HG02870 (cell line): Measurements from ENCODE around the gene KCNB1.

Experiments used
- ATAC-seq: cut with Tn5 transposase; IDR thresholded peaks from one replicate; pipeline ENCODE4 v1.9.1; 2021; ENCODE audit warnings: mild to moderate bottlenecking, moderate library complexity; ENCODE audit not compliant: unreplicated experiment

The KCNB1 gene

GRCh38 chr20:49471397-49471796 lies 11.1 kb downstream of the KCNB1 start:
- ATAC-seq = no peak

GRCh38 chr20:49470922-49471321 lies 11.5 kb downstream of the KCNB1 start:
- ATAC-seq = no peak

DNA sequence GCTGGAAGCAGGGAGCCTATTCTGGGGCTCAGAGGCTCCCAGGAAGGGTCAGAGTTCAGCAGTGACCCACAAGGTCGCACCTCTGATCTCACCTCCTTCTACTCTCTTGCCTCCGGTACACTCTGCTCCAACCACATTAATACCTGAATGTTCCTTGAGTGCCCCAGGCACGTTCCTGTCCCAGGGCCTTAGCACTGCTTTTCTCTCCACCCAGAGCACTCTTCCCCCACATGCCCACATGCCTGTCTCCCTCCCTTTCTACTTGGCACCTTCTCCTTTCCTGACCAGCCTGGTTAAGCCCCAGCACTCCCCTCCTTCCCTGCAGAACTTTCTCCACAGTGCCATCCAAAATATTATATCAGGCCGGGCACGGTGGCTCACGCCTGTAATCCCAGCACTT lies 13.4 kb downstream of the KCNB1 start:
- no peak for ATAC-seq

- ATAC-seq = no peak
Observed at GRCh38 chr20:49468412-49468811, 14.1 kb downstream of the KCNB1 start.

DNA sequence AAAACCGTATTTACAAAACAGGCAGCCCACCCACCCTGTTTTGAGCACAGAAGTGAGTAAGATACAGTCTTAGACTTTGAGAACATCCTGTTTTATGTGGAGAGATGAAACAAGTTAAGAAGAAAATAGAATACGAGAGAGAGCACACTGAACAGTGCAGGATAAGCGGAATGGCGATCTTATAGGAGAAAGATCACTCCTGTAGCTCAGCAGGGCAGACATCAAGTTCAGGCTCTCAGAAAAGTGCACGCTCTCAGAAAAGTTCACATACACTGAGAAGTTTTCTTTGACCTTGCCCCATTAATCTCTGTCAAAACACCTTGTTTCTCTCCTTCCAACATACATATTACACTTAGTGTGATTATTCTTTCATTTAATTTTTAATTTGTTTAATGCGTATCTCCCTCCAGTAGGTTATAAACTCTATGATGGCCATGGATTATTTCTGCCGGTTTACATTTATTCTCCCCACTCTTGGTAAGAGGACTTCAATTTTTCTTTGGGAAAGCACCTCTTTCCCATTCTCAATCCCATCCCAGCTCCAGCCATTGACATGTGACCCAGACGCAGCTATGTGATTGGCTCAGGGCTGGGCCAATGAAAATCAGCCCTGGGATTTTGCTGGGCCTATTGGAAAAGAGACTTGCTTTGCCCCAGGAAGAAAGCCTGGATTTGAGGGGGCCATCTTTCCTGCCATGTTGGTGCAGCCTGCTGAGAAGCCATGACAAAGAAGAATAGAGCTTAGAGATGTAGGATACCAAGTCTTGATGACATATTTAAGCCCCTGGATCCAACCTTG lies 16.2 kb downstream of the KCNB1 start:
- no peak for ATAC-seq

DNA sequence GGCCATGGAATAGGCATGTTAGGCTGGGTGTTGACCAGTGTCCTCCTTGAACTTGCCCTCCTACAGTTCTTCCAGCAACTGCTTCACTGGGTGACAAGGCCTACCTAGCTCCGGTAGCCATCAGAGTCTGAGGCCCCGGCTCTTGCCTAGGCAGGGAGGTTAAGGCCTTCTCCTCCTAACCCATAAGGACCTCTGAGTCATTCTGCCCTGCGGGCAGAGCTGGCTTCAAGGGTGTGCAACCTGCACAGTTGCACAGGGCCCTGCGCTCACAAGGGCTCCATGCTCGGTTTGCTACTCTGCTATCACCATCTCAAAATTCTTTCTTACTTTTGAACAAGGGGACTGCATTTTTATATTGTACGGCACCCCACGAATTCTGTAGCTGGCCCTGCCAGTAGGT lies 17.9 kb downstream of the KCNB1 start:
- no peak for ATAC-seq

GRCh38 chr20:49462626-49463025 lies 19.8 kb downstream of the KCNB1 start:
- no peak for ATAC-seq

DNA sequence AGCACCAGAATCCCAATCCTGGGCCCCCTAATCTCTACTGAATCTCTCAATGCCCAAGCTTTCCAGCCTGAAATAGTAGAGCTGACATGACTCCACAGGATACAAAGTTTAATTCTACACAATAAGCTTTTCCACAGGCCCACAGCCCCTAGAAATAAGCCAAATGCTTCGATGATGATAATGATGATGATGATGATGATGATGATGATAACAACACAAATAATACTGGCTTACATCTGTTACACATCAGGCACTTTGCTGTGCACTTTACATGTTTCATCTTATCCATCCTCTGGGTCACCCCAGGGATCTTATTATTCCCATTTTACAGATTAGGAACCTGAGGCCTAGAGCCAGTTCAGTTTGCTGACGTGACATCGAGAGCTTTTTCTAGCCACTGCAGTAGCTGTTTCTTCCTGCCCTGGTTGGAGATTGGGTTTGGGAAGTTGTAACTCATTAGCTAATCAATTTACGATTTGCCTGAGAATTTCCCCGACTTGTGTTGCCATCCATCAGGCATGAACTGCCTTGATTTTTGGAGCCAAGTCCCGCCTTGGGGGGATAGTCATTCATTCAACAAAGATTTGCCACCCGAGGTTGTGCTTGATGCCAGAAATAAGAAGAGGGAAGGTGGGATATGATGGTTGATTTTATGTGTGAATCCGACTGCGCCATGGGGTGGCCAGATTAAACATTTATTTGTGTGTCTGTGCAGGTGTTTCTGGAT lies 20.4 kb downstream of the KCNB1 start:
- ATAC-seq = no peak

DNA sequence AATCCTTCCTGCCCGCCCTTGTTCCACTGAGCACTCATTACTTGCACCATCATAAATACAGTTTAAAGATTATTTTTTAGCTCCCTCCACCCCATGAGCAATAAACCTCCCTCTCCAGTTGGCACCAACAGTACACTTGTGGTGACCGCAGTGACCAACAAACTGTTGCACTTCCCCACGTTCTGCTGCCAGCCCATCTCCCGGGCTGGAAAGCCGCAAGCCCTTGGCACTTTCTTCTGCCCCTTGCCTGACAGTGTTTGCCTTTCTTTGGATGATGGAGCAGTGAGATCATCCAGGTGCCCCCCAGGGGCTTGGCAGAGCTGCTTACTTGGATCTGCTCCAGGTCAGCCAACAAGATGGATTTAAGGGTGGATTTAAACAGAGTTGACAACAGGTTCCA lies 21.6 kb downstream of the KCNB1 start:
- ATAC-seq = no peak

- ATAC-seq = no peak
Observed at GRCh38 chr20:49460131-49460530, 22.3 kb downstream of the KCNB1 start.

DNA sequence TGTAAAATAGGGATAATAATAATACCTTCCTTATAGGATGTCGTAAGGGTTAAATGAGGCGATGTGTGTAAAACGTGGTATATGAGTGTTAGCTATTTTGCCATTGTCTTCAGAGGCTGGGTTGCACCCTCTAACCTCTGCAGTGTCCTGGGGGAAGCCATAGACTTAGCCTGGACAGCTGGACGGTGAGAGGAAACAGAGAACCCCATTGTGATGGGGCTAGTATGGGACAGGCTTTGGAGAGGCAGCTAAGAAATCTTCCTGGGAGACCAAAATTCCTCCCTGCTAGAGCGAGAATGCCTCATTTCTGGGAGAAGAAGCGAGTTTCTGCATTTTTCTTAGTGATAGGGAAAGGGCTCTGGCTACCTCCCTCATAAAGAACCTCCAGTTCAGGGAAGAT lies 22.8 kb downstream of the KCNB1 start:
- ATAC-seq = no peak

DNA sequence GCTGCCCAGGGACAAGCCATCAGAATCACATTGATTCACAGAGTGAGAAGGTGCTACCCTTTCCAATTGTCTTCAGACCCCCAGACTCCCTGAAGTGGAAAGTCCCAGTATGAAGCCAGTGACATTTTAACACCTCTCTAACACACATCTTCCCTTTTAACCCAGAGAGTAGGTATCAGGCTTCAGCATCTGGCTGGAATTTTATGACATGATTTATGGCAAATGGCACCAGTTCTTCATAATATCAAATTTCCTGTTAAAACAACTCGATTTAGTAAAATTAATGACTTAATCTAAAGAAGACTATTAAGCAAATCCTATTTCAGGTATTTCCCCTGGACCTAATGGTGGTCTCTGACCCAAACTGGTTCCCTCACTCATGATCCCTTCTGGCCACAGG lies 25.0 kb downstream of the KCNB1 start:
- no peak for ATAC-seq

DNA sequence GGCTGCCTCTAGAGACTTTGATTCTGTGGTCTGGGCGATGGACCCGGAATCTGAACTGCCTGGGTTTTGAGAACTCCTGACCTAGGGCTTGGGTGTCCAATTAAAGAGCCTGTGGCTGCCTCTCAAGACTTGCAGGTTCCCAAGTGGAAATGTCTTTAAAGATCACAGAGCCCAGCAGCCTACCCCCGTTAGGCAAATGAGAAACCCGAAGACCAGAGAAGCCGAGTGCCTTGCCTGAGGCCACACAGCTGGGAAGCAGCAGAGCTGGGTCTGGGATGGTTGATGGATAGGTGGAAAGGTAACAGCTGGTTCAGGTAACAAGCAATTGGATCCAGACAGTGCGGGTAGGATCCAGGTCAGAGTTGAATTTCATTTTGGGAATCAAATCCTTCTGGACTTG lies 25.8 kb downstream of the KCNB1 start:
- no peak for ATAC-seq

GRCh38 chr20:49455691-49456090 lies 26.8 kb downstream of the KCNB1 start:
- no peak for ATAC-seq

DNA sequence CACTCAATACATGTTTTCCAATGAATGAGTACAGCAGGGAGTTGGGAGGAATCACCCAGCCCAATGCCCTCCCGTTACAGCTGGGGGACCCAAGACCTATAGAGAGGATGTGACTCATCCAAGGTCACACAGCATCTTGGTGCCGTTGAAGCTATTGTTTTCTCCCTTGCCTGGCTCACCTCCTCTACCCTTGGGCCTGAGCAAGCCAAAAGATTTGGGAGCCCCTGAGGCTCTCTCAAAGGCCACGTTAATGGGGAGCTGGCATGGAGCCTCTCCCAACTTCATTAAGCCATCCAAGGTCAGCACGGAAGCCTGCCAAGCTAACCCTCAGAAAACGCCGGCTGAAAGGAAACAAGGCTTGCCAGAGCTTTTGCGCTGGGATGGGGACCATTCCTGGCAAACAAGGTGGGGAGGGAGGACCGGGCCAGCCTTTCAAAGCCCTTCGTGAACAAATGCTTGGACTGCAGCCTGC lies 30.4 kb downstream of the KCNB1 start:
- ATAC-seq = no peak

- no peak for ATAC-seq
Observed at GRCh38 chr20:49450281-49450721, 32.2 kb downstream of the KCNB1 start.

DNA sequence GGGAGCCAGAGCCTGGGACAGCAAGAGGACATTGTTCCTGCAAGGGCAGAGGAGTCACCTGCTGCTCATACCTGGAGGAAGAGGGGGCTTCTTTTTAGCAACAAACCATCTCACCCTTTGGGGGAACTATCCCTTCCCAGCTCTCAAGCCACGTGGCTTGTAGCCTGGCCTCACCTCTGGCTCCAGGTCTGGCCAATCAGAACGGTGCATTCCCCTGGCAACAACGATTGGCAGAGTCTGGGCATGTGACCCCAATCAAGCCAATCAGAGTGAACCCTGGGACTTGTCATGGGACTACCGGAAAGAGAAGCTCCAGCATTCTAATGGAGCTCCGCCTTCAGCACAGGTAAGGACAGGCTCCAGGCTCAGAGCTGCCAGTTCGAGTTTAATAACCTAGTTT lies 33.6 kb downstream of the KCNB1 start:
- no peak for ATAC-seq

- ATAC-seq = no peak
Observed at GRCh38 chr20:49447946-49448809, 34.3 kb downstream of the KCNB1 start.

DNA sequence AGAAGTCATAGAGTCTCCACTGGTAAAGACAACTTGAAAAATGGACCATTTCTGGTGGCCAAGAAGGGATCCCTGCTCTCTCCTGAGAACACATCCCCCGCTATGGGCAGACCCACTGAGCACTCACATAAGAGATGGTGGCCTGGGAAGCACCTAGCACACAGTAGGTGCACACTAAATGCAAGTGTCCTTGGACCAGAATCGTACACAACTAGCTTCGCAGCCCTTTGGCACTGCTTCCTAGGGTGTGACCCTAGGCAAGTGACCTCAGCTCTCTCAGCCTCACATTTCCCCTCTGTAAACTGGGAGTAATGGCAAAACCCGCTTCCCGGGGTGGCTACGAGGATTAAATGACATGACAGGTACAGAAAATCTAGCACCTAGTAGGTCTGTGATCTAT lies 35.1 kb downstream of the KCNB1 start:
- no peak for ATAC-seq

DNA sequence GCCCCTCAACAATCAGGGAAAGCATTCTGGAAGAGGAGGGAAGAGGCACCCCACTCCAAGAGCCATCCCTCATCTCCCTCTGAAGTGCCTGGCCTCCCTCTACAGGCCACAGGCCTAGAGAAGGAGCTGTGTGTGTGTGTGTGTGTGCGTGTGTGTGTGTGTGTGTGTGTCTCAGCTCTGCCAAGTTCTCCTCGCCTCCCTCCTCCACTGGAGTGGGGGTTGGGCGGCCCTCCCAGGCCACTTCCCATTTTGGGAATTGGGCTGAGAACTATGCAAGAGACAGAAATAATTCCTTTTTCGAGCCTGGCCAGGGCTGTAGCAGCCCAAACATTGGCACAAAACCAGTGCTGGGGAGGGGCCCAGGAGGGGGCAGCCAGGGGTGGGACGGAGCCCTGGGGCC lies 35.7 kb downstream of the KCNB1 start:
- no peak for ATAC-seq

DNA sequence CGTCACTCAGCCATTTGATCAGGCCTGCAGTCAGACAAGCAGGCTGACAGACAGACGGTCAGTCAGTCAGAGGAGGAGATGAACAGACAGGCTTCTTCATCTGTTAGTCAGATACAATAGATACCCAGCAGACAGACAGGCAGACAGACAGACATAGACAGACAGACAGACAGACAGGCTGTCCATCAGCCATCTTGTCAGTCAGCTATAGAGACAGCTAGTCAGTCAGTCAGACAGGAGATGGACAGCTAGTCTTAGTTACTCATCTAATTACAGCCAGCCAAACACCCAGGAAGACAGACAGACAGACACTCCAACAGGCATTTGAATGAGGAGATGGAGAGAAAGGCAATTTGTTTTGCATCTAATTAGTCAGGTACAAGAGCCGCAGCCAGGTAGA lies 36.4 kb downstream of the KCNB1 start:
- no peak for ATAC-seq
